Measurements from ENCODE around the gene GFAP. TPM values are rescaled to one million over a fixed set of nuclear protein-coding genes. Genes with fewer than 3 reads are reported as not detected.

The GFAP gene
- total and polyA plus RNA-seq, 4 donors, result 2,649 to 3,418 (median 2,966) TPM

- no peak overlapping the region for H3K27ac ChIP-seq (ENCODE audit: low read depth, low read length)
- DNase-seq (ENCODE audit: low read depth in 4 of 6, low spot score in 6 of 6), result no peak
- H3K9me3 ChIP-seq (ENCODE audit: control insufficient read depth, insufficient read depth, low read length), result no peaks in the 10 kb centered on the region
- peaks cover 3% of the 10 kb centered on the region for H3K27me3 ChIP-seq (ENCODE audit: control insufficient read depth, insufficient read depth, low read length)
- 76% methylated on average over 3 of the region's 9 CpGs for WGBS (ENCODE audit: insufficient coverage)
- peaks cover 52% of the 10 kb centered on the region for H3K4me1 ChIP-seq (ENCODE audit: control insufficient read depth, insufficient read depth, low read length)
- peaks cover 28% of the 10 kb centered on the region for H3K36me3 ChIP-seq (ENCODE audit: control insufficient read depth, insufficient read depth, low read length)
- H3K4me3 ChIP-seq (ENCODE audit: low read depth, low read length), result no peak overlapping the region
These were observed 8.8 kb upstream of the GFAP start for GRCh38 chr17:44924107-44924544.

GRCh38 chr17:44922746-44923470 is 7.6 kb upstream of the GFAP start:
- H3K27me3 ChIP-seq (ENCODE audit: control insufficient read depth, insufficient read depth, low read length), result peaks cover 3% of the 10 kb centered on the region
- H3K27ac ChIP-seq (ENCODE audit: low read depth, low read length), result no peak overlapping the region
- H3K4me3 ChIP-seq (ENCODE audit: low read depth, low read length), result no peak overlapping the region
- H3K4me1 ChIP-seq (ENCODE audit: control insufficient read depth, insufficient read depth, low read length), result peaks cover 59% of the 10 kb centered on the region
- peaks cover 18% of the 10 kb centered on the region for H3K36me3 ChIP-seq (ENCODE audit: control insufficient read depth, insufficient read depth, low read length)
- 36% methylated on average over 18 of the region's 19 CpGs for WGBS (ENCODE audit: insufficient coverage)
- no peak for DNase-seq (ENCODE audit: low read depth in 4 of 6, low spot score in 6 of 6)
- H3K9me3 ChIP-seq (ENCODE audit: control insufficient read depth, insufficient read depth, low read length), result no peaks in the 10 kb centered on the region

DNA sequence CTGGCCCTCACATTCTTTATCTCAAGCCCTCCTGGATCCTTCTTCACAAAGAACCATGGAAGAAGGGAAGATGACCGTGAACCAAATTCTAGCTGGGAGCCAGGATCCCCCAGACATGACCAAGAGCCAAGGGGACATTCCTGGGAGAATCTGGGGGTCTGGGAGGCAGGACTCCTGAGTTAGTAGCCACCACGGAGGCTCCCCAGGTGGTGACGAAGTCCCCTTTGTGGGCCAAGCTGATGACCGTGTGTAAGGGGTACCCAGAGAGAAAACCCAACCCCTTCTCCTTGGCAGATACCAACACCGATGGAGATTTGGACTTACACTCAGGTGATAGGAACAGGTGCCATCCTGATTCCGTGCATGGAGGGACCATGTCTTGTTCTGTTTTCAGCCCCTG is 6.8 kb upstream of the GFAP start:
- Histone ChIP-seq H3K4me3 (ENCODE audit: low read depth, low read length) (no peak overlapping the region), H3K4me1 (ENCODE audit: control insufficient read depth, insufficient read depth, low read length) (peaks cover 66% of the 10 kb centered on the region), H3K9me3 (ENCODE audit: control insufficient read depth, insufficient read depth, low read length) (no peaks in the 10 kb centered on the region), H3K27me3 (ENCODE audit: control insufficient read depth, insufficient read depth, low read length) (peaks cover 3% of the 10 kb centered on the region), H3K36me3 (ENCODE audit: control insufficient read depth, insufficient read depth, low read length) (peaks cover 12% of the 10 kb centered on the region), H3K27ac (ENCODE audit: low read depth, low read length) (no peak overlapping the region)
- WGBS (ENCODE audit: insufficient coverage), result 95% methylated on average over 5 of the region's 6 CpGs
- no peak for DNase-seq (ENCODE audit: low read depth in 4 of 6, low spot score in 6 of 6)

DNA sequence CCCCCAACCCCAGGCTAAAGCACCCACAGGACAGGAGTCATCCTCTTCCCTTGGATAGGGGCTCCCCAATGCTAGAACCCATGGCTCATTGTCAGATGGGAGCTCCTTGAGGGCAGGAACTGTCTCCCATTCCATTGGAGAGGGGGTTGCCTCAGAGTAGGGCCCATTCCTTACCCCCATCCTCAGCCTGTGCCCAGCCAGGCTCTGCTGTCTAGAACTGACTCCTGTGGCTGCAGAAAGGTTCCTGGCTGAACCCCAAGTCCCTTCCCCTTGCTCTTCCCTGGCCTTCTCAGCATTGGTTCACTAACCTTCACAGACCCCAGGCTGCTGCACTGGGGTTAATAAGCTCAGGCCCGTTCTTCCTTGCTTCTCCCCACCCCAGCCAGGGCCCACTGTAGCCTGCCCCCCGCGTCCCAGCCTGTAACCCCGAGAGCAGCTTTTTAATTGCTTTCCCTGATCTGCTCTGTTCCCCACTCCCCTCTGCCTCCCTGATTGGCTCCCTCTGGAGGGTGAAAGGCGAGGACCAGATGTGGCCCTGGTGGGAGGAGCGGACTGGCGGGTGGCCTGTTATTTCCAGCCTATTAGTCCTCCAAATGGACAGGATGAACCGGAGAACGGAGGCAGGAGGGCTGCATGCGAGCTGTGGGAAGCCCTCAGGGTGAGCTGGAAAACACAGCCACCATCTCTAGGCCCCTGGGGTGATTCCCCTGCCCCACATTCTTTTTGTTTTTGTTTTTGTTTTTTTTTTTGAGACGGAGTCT is 6.0 kb upstream of the GFAP start:
- H3K27ac ChIP-seq (ENCODE audit: low read depth, low read length), result no peak overlapping the region
- no peaks in the 10 kb centered on the region for H3K9me3 ChIP-seq (ENCODE audit: control insufficient read depth, insufficient read depth, low read length)
- H3K36me3 ChIP-seq (ENCODE audit: control insufficient read depth, insufficient read depth, low read length), result peaks cover 6% of the 10 kb centered on the region
- 29% methylated on average over 6 of the region's 11 CpGs for WGBS (ENCODE audit: insufficient coverage)
- H3K27me3 ChIP-seq (ENCODE audit: control insufficient read depth, insufficient read depth, low read length), result peaks cover 3% of the 10 kb centered on the region
- H3K4me3 ChIP-seq (ENCODE audit: low read depth, low read length), result no peak overlapping the region
- peaks cover 75% of the 10 kb centered on the region for H3K4me1 ChIP-seq (ENCODE audit: control insufficient read depth, insufficient read depth, low read length)
- no peak for DNase-seq (ENCODE audit: low read depth in 4 of 6, low spot score in 6 of 6)

DNA sequence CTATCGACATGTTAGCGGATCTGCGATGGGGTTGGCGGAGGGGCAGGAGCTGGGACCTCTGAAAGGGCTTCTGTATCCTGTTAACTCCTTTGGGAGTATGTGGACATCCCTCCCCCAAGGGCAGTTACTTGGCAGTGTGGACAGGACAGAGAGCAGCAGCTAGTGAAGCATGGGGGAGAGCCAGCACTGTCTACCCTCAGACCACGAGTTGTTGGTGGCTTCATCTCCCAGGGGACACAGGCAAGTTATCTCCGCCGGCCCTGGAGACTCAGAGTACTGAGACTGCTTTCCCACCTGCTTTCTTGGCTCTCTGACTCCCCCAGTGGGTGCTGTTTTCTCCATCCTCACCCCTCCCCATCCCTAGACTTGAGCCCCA is 5.3 kb upstream of the GFAP start:
- H3K27ac ChIP-seq (ENCODE audit: low read depth, low read length), result no peak overlapping the region

DNA sequence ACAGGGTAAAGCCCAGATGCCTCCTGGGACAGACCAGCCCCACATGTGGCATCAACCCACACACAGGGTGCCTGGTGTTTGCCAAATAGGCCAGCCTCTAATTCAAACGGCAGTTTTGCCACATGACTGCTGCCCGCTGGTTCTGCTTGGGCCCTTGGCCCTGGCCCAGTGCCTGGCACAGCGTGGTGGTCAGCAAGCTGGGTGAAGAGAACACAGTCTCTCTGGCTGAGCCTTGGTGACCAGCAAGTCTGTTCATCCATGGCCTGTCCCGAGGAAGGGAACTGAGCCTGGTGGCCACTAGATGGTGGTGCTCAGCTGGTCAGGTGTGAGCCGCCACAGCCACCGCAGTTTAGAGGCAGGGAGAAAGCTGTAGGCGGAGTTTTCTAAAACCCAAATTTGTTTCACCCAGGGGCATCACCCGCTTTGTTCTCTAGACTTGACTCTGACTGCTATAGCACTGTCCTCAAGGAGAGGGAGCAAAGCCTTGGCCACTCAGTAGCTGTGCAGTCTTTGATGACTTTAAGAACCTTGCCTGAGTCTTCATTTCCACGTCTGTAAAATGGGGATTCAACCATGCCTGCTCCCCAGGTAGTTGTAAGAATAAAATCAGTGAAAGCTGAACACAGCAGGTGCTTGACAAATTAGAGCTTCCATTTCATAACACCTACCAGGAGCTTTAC is 4.7 kb upstream of the GFAP start:
- Histone ChIP-seq H3K36me3 (ENCODE audit: control insufficient read depth, insufficient read depth, low read length) (peaks cover under 1% of the 10 kb centered on the region), H3K4me1 (ENCODE audit: control insufficient read depth, insufficient read depth, low read length) (peaks cover 87% of the 10 kb centered on the region), H3K9me3 (ENCODE audit: control insufficient read depth, insufficient read depth, low read length) (no peaks in the 10 kb centered on the region), H3K27ac (ENCODE audit: low read depth, low read length) (peak overlapping the region; percentile 63), H3K4me3 (ENCODE audit: low read depth, low read length) (no peak overlapping the region), H3K27me3 (ENCODE audit: control insufficient read depth, insufficient read depth, low read length) (peaks cover 3% of the 10 kb centered on the region)
- peak in 5 of 6 donors; percentile 63 to 94 (median 76) for DNase-seq (ENCODE audit: low read depth in 4 of 6, low spot score in 6 of 6)
- WGBS (ENCODE audit: insufficient coverage), result 10% methylated on average over 5 of the region's 9 CpGs

More for the DNA sequence above, 5.3 kb upstream of the GFAP start:
- WGBS (ENCODE audit: insufficient coverage), result 29% methylated on average over 2 of the region's 7 CpGs
- H3K27me3 ChIP-seq (ENCODE audit: control insufficient read depth, insufficient read depth, low read length), result peaks cover 3% of the 10 kb centered on the region
- DNase-seq (ENCODE audit: low read depth in 4 of 6, low spot score in 6 of 6), result no peak
- H3K9me3 ChIP-seq (ENCODE audit: control insufficient read depth, insufficient read depth, low read length), result no peaks in the 10 kb centered on the region
- peaks cover 82% of the 10 kb centered on the region for H3K4me1 ChIP-seq (ENCODE audit: control insufficient read depth, insufficient read depth, low read length)
- no peaks in the 10 kb centered on the region for H3K36me3 ChIP-seq (ENCODE audit: control insufficient read depth, insufficient read depth, low read length)
- no peak overlapping the region for H3K4me3 ChIP-seq (ENCODE audit: low read depth, low read length)

- peaks cover 93% of the 10 kb centered on the region for H3K4me1 ChIP-seq (ENCODE audit: control insufficient read depth, insufficient read depth, low read length)
- peak overlapping the region; percentile 63 for H3K27ac ChIP-seq (ENCODE audit: low read depth, low read length)
- peaks cover 5% of the 10 kb centered on the region for H3K36me3 ChIP-seq (ENCODE audit: control insufficient read depth, insufficient read depth, low read length)
- H3K4me3 ChIP-seq (ENCODE audit: low read depth, low read length), result no peak overlapping the region
- no peaks in the 10 kb centered on the region for H3K9me3 ChIP-seq (ENCODE audit: control insufficient read depth, insufficient read depth, low read length)
- WGBS (ENCODE audit: insufficient coverage), result 40% methylated on average over 2 of the region's 2 CpGs
- no peak for DNase-seq (ENCODE audit: low read depth in 4 of 6, low spot score in 6 of 6)
- peaks cover 3% of the 10 kb centered on the region for H3K27me3 ChIP-seq (ENCODE audit: control insufficient read depth, insufficient read depth, low read length)
These were observed 4.1 kb upstream of the GFAP start for GRCh38 chr17:44919411-44919810.

DNA sequence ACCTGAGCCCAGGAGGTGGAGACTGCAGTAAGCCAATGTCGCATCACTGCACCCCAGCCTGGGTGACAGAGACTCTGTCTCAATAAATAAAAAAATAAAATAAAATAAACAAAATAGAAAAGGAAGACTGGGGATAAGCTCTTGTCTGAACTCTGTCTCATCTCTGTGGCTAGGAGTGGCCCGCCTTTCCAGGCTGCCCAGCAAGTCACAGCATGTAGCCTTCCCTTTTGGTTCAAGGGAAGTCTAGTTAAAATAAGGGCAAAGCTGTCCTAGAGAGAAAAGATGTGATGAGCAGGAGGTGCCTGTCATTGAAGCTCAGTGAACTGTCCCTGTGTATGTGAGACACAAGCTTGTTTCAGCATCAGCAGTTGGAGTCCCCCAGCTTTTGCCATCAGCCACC is 2.7 kb upstream of the GFAP start:
- peaks cover 3% of the 10 kb centered on the region for H3K27me3 ChIP-seq (ENCODE audit: control insufficient read depth, insufficient read depth, low read length)
- H3K27ac ChIP-seq (ENCODE audit: low read depth, low read length), result no peak overlapping the region
- DNase-seq (ENCODE audit: low read depth in 4 of 6, low spot score in 6 of 6), result no peak
- H3K4me1 ChIP-seq (ENCODE audit: control insufficient read depth, insufficient read depth, low read length), result peaks cover 83% of the 10 kb centered on the region
- peaks cover 14% of the 10 kb centered on the region for H3K36me3 ChIP-seq (ENCODE audit: control insufficient read depth, insufficient read depth, low read length)
- H3K4me3 ChIP-seq (ENCODE audit: low read depth, low read length), result no peak overlapping the region
- WGBS (ENCODE audit: insufficient coverage), result 86% methylated on average over 1 of the region's 2 CpGs
- H3K9me3 ChIP-seq (ENCODE audit: control insufficient read depth, insufficient read depth, low read length), result no peaks in the 10 kb centered on the region

- Histone ChIP-seq H3K4me3 (ENCODE audit: low read depth, low read length) (no peak overlapping the region), H3K4me1 (ENCODE audit: control insufficient read depth, insufficient read depth, low read length) (peaks cover 78% of the 10 kb centered on the region), H3K27me3 (ENCODE audit: control insufficient read depth, insufficient read depth, low read length) (peaks cover 5% of the 10 kb centered on the region), H3K36me3 (ENCODE audit: control insufficient read depth, insufficient read depth, low read length) (peaks cover 17% of the 10 kb centered on the region), H3K27ac (ENCODE audit: low read depth, low read length) (peak overlapping the region; percentile 86), H3K9me3 (ENCODE audit: control insufficient read depth, insufficient read depth, low read length) (no peaks in the 10 kb centered on the region)
- DNase-seq (ENCODE audit: low read depth in 4 of 6, low spot score in 6 of 6), result no peak
- WGBS (ENCODE audit: insufficient coverage), result 76% methylated on average over 6 of the region's 6 CpGs
These were observed 2.2 kb upstream of the GFAP start for GRCh38 chr17:44917456-44917855.
